GM21619 (cell line): ENCODE data around the gene ETS1.
A peak's percentile ranks its signal among the peaks of the same experiment; 100 is the strongest.

Source experiments
- ATAC-seq: cut with Tn5 transposase; IDR thresholded peaks from one replicate; pipeline ENCODE4 v1.9.1; 2021; ENCODE audit not compliant: unreplicated experiment

Gene ETS1

DNA sequence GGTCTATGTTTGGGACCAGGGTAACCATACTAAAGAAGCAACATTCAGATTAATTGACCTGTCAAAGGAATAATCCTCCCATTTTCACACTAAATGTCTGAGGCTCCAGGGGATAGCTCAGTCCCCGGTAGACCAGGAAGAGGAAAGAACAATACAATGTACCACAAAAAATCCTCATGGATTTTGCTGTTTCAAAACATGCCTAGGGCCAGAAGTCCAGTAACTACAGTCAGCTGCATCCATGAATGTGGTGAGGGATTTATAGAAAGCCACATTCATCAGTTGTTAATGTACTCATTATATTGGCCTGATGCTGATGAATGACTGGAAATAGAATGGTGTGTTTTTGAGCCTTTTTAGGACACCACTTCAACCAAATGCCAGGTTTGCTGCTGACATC, 6.9 kb upstream of the ETS1 start:
- ATAC-seq: no peak

- ATAC-seq: no peak
These were observed 5.9 kb upstream of the ETS1 start for GRCh38 chr11:128593281-128593680.

DNA sequence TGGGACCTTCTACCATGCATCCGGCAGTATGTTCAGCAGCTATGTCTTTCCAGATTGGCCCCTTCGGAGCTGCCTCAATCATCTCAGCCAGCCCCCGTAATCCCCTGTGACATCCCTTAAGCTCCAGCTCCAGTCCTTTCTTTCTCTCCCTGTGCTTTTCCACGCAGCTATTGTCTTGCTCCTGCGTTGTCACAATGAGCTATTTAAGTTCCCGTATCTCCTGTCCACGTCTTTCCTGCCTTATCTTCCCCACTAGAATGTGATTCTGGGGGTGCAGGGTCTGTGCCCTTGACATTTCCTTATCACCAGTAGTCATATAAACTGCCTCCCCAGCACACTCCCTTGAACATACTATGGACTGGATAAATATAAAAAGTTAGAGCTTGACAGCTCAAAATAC, 5.1 kb upstream of the ETS1 start:
- no peak for ATAC-seq

- no peak for ATAC-seq
These were observed 3.2 kb upstream of the ETS1 start for GRCh38 chr11:128590587-128590986.

DNA sequence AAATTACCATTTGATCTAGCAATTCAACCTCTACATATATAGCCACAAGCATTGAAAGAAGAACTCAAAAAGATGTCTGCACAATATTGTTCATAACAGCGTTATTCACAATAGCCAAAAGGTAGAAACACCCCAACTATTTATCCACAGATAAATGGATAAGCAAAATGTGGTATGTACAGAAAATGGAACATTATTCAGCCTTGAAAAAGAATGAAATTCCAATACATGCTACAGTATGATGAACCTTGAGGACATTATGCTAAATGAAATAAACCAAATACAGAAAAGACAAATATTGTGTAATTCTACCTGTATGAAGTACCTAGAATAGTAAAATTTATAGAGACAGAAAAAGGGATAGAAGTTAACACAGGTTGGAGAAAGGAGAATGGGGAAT, 2.6 kb upstream of the ETS1 start:
- ATAC-seq: no peak

GRCh38 chr11:128588093-128588492, 735 bp upstream of the ETS1 start:
- ATAC-seq: no peak

GRCh38 chr11:128586689-128587088, 669 bp downstream of the ETS1 start:
- ATAC-seq: no peak

GRCh38 chr11:128585498-128586238, 1.7 kb downstream of the ETS1 start:
- no peak for ATAC-seq

- no peak for ATAC-seq
These were observed 3.1 kb downstream of the ETS1 start for GRCh38 chr11:128584253-128584652.

GRCh38 chr11:128582496-128583366, 4.6 kb downstream of the ETS1 start:
- no peak for ATAC-seq

DNA sequence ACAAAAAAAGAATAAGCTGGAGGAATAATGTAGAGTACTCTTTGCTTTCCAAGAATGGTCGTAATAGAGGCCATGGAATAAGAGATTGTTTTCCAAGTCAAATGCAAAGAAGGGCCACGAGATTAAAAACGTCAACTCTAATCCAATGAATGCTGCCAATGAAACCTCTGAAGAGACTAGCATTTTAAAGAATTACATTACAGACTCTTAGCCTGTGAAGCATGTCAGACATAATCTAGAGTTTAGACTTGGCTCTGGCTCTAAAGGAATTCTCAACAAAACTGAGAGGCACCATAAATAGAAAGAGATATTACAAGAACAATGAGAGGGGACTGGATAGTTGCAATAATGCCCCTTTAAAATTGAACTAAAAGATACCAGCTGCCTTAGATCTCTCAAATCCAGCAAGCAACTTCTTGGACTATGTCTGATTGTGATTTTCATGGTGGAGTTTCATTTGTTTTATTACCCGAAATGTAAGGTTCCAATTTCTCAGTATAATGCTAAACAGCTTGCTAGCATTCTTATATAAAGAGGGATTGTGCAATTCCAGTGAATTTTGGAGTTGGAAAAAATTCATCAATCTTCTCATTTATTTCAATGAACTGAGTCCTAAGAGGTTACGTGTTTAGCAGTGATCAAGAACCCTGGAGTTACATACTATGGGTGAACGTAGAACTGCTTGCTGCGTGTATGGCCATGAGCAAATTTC, 5.6 kb downstream of the ETS1 start:
- ATAC-seq: no peak

DNA sequence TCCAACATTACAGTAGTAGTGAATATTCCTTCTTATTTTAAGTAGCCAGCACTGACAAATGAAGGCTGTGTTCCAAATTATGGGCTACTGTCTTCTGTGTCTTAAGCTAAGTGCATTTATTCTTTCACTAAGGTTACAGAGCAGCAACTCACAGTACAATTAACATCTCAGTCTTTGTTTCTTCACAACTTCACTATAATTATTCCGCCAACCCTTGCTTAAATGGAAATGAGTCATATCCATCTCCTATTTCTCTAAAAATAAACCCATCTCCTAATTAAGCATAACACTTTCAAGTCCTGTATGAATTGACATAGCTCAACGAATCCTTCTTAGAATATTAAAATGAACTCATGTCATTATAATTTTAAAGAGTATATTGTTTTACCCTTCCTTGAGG, 6.7 kb downstream of the ETS1 start:
- no peak for ATAC-seq

DNA sequence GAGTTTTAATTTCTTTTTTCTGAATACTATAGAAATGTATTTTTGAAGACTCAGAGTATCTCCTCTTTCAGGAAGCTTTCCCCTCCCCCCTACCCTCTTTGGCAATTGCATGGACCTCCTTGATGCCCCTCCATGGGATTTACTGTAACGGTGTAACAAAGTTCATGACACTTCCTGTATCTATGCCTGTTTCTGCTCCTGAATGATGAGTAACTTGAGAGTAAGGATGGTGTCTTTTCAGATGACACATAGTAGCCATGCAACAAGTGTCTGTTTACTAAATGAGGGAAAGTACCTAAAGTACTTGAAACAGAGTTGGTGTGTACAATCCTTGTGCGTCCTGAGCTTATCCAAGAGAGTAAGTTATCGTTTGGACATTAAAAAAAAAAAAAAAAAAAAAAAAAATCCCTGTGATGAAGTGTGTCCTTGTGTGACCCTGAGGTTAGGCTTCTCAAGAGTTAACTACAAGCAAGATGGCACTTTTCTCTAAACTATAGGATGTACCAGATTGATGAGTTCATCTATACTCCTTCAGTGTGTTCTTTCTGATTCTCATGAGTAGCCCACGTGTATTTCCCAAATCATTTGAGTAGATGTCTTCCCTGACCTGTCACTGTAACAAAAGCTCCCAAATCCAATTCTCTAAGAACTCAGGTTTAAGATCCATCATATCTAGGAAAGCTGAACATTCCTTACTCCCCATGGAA, 7.4 kb downstream of the ETS1 start:
- ATAC-seq: peak; percentile 83

- ATAC-seq: no peak
These were observed 10.8 kb downstream of the ETS1 start for GRCh38 chr11:128576555-128576954.

GRCh38 chr11:128575961-128576350, 11.4 kb downstream of the ETS1 start:
- ATAC-seq: no peak

- ATAC-seq: no peak
These were observed 12.0 kb downstream of the ETS1 start for GRCh38 chr11:128575174-128575960.

DNA sequence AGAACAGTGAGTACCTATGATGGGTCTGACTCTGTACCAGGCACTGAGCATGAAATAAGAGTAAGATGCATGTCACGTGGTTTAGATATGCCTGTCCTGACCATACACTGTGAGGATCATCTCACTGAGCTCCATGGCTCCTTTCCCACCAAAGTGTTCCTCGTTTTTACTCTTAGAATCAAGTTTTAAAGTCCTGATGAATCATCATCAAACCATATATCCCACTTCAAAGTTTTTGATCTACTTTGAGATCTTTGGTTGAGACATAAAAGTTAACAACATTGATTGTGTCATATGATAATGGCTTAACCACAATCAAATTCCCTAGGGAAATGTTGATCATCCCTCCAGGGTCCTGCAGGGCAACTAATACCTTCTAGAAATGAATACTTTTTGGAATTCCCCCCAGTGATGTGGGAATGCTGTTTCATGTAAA, 12.8 kb downstream of the ETS1 start:
- no peak for ATAC-seq

DNA sequence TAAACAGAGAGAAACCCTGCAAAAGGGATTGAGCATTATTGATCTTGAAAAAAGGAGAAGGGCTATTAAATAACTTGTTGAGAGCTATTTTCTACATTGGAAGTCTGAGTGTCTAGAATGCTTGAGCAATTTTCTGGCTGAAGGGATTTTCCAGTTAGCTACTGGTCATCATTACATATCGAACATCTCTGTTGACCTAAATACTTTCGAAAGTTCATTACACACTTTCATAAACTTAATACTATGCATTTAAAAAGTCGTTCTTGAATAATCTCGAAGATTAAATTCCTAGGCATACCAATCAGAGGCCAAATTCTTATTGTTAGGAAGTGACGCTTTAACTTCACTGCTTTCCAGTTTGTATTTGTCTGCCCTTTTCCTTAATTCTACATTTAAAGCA, 13.7 kb downstream of the ETS1 start:
- no peak for ATAC-seq

GRCh38 chr11:128572965-128573364, 14.4 kb downstream of the ETS1 start:
- no peak for ATAC-seq

GRCh38 chr11:128570632-128571031, 16.7 kb downstream of the ETS1 start:
- ATAC-seq: no peak
